ENCODE results near the gene ZNF692.
"Not testable (repeated sequence)": the region's sequence is repeated elsewhere in the genome, so short reads cannot be mapped to it uniquely, and the experiment has no call there.

The ZNF692 gene

DNA sequence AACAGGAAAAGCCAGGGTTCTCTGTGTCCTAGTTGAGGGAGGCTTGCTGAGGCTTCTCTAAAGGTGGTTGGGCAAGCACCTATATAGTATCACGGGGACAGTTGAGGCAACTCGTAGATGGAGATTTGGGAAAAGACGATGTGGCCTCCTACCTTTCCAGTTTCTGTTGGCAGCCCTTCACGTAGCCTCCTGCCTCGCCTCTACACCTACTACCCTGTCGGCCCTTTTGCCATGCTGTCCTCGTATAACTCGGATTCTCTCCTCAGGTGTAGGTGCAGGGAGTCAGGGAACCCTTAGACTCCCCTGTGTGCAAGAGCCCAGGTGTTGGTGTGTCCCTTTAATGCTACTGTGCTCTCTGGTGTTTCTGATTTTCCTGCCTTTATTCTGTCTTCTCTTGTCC lies 10.3 kb downstream of the ZNF692 start:
- FAIRE-seq: no peak

DNA sequence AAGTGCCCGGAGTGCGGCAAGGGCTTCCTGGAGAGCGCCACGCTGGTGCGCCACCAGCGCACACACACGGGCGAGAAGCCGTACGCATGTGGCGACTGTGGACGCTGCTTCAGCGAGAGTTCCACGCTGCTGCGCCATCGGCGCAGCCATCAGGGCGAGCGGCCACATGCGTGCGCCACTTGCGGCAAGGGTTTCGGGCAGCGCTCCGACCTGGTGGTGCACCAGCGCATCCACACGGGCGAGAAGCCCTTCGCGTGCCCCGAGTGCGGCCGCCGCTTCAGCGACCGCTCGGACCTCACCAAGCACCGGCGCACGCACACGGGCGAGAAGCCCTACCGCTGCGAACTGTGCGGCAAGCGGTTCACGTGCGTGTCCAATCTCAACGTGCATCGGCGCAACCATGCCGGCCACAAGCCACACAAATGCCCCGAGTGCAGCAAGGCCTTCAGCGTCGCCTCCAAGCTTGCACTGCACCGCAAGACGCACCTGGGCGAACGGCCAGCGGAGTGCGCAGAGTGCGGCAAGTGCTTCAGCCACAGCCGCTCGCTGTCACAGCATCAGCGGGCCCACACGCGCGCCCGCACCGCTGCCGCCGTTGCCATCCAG lies 10.8 kb downstream of the ZNF692 start:
- no peak for FAIRE-seq

DNA sequence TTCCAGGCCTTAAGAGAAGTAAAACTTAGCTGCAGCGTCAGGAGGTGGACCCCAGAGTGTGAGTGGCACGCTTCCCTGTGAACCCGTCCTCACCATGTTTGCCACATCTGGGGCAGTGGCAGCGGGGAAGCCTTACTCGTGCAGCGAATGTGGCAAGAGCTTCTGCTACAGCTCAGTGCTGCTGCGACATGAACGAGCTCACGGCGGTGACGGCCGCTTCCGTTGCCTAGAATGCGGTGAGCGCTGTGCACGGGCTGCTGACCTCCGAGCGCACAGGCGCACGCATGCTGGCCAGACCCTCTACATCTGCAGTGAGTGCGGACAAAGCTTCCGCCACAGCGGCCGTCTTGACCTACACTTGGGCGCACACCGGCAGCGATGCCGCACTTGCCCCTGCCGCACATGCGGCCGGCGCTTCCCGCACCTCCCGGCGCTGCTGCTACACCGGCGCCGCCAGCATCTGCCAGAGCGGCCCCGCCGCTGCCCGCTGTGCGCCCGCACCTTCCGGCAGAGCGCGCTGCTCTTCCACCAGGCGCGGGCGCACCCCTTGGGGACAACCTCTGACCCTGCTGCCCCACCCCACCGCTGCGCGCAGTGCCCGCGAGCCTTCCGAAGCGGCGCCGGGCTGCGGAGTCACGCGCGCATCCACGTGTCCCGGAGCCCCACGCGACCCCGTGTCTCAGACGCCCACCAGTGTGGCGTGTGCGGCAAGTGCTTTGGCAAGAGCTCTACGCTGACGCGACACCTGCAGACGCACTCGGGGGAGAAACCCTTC lies 11.5 kb downstream of the ZNF692 start:
- FAIRE-seq: no peak

DNA sequence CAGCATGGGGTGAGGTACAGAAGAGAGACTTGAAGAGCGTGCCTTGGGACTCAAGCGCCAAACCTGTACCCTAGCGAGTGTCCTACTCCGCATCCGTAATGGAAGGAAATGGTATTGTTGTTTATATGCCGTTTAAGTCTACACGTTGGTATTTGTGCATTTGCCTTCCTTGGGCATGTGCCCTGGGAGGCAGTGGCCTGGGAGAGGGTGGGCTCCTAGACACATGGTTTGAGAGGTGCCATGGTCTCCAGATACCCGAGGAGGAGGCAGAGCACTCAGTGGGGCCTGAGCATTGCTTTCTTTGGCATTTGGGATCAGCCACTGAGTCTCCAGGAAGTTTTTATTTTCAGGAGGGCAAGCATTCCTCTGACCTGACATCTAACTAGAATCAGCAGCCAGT lies 14.4 kb downstream of the ZNF692 start:
- FAIRE-seq: no peak

DNA sequence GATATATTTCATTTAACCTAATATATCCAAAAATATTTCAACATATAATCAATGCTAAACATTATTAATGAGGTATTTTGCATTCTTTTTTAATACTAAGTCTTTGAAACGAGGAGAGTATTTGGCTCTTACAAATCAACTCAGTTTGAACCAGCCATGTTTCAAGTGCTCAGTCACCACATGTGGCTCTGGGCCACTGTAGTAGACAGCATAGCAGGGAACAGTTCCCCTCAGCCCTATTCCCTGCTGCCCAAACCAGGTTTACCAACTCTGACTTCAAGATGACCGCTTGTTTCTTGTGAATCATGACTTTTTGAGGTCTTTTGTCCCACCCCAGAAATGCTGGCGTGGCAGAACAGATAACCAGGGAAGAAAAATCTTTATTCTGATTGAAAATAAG lies 15.2 kb downstream of the ZNF692 start:
- FAIRE-seq: no peak

DNA sequence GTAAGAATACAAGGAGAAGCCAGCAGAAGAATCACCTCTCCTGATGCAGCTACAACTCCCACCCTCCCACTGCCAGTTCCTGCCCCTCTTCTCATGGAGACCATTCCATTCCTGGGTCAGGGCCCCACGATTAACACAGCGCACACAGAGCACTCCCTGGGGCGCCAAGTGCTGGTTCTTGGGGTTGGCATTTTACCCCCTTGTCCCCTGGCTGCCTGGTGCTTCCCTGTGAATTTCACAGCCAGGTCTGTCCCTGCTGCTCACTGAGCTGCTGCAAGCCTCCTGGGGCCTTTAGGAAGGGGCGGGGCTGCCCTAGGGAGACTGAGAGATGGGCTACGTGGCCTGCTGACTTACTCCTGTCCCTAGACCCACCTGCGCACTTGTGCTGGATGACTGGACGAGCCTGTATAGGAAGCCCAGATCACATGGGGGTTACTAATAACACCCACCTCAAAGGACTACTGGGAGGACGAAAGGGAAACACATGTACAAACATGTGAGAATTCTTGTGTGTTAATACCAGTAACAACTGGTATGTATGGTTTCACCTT lies 16.0 kb downstream of the ZNF692 start:
- FAIRE-seq: no peak

DNA sequence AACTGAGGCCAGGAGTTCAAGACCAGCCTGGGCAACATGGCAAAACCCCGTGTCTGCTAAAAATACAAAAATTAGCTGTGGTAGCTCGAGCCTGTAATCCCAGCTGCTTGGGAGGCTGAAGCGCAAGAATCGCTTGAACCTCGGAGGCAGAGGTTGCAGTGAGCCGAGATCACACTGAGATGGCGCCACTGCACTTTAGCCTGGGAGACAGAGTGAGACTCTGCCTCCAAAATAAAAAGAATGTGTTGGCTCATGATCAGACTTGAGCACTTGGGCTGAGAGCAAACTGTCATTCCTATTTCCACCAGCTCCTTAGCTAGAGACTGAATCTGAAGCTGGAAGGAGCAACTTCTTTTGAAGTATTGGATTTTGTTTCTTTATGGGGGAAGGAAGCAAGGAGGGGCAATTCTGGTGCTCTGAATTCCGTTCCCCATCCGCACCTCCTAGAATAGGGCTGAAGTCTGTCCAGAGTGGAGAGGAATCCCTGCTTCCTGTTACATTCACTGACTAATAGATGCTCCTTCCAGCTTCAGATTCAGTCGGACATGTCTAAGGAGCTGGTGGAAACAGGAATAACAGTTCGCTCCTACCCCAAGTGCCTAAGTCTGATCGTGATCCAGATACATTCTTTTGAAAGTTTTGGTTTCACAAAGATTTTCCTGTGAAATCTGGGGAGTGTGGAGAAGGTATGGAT lies 17.0 kb downstream of the ZNF692 start:
- FAIRE-seq: no peak

DNA sequence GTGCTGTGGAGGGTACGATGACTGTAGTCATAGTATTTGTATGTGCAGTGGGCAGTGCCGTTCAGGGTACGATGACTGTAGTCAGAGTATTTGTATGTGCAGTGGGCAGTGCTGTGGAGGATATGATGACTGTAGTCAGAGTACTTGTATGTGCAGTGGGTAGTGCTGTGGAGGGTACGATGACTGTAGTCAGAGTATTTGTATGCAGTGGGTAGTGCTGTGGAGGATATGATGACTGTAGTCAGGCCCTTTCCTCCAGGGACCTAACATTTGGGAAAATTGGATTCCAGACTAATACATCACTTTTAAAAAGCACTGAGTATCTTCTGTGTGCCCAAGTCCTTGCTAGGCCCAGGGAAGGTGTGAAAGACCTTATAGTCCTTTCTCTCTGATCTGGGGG lies 17.9 kb downstream of the ZNF692 start:
- no peak for FAIRE-seq

DNA sequence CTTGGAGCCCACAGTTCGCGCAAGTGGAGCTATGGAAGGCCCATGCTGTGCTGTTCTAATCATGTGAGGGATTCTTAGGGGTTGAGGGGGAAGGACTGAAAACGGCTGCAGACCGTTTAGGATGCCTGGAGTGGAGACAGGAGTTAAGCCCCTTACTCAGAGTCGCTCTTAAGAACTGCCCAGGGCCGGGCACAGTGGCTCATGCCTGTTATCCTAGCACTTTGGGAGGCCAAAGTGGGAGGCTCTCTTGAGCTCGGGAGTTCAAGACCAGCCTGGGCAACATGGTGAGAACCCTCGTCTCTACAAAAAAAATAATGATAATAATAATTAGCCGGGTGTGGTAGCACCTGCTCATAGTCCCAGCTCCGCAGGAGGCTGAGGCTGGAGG lies 19.7 kb downstream of the ZNF692 start:
- no peak for FAIRE-seq

DNA sequence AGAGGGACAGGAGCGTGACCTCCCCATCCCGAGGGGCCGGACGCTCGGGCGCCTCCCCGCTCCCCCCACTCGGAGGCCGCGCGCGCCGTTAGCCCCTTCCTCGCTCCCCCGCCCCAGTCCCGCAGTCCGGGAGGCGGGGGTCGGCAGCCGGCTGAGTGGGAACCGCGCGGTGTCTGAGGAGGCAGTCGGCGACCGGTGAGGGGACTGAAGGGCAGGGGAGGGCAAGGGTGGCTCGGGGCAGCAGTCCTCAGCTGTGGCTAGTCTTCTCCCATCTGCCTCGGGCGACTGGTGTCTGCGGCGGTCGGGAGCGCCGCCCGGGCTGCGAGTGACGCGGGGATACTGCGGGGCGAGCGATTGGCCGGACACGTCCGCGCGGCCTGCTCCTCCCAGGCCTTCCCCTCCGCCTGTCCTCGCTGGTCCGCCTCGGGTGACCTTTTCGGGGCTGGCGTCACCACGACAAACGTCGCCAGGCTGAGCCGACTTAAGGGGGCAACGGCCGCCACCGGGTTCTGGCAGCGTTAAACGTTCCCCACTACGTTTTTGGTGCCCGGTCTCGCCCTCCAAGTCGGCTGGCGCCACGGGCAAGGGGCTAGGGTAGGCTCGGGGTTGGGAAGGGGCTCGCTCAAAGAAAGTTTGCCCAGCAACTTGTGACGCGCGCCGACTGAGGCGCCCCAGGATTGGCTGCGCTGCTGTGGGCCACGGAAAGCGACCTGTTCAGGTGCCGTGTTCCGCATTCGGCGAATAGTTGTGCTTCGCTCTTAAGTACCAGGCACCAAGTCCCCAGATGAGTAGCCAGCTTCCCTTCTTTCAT lies 20.3 kb downstream of the ZNF692 start:
- FAIRE-seq: no peak

DNA sequence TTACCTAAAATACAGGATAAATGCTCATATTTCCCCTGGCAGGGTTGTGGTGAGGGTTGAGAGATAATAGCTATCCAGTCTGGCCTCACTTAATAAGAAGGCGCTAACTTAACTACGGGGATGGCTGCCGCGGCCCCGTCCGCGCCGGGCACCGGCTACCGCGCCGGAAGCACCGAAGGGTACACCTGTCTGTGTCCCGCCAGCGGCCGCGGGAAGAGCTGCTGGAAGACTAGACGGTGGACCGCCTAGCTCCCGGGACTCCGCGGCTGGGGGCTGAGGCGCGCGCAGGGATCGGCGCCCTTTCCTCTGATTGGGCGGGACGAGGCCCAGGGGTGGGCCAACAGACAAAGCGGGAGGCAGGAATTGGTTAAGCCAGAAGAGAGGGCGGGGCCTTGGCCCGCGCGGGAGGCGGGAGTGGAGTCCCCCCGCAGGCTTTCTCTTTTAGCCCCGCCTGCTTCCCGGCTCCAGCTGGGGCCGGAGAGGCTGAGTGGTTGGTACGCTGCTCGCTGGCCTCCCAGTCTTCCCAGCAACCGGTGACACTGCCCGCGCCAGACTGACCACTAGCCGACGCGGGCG lies 21.0 kb downstream of the ZNF692 start, which contains the start of gene ZNF672:
TSS of gene ZNF672 (plus strand) at position 444 of the 576 bp plus-strand sequence. CDS start 9,051 bp downstream, outside the sequence.
- FAIRE-seq: peak; percentile 96

DNA sequence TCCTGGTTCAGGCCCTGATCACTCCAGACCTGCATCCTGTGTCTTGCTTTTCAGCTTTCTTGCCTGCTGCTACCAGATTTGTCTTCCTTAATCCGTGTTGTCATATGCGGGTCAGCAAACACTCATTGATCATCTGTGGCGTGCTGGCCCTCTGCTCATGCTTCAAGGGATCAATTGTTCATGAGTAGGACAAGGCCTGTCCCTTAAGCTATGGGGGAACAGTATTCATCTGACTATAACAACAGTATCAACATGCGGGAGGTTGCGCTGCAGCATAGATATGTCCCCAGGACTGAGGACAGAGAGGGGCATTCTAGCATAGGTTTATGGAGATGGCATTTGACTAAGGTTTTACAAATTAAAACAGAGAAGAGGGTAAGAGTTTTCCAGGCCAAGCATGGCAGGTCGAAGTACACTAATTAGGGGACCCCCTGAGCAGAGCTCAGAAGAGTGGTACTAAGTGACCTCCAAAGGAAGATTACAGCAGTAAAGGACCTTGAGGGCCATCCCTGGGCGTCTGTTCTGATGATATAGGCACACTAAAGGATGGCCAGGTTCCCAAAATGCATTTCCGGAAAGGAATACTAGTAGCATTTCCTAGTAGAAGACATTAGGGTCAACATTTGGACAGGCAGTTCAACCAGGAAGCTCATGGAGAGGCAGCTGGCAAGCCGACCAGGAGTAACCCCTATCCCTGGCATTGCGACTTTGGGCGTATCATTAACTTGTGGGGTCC lies 21.7 kb downstream of the ZNF692 start:
- no peak for FAIRE-seq

DNA sequence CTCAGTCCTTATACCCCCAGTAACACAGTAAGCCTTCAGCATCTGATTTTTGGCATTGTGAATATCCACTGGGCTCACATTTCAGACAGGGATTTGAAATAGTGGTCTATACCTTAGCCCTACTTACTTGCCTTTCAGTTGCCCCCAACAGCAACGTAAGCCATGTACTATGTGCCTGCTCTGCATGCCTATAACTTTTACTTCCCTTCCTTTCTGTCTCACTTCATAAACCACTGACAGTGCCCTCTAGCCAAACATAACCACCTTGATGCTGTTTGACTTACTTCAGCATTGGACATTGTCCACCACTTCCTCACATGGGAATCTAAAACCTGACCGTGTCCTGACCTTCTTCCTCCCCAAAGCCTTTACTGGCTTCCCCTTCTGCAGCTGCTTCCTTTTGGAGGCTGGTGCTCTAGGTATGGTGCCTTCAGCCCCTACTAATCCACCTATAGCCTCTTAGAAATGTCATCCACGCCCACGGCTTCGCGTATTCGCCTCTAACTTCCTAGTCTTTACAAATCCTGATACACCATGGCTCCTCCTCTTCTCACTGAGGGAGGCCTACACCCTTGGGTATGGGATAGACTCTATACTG lies 24.4 kb downstream of the ZNF692 start:
- no peak for FAIRE-seq

DNA sequence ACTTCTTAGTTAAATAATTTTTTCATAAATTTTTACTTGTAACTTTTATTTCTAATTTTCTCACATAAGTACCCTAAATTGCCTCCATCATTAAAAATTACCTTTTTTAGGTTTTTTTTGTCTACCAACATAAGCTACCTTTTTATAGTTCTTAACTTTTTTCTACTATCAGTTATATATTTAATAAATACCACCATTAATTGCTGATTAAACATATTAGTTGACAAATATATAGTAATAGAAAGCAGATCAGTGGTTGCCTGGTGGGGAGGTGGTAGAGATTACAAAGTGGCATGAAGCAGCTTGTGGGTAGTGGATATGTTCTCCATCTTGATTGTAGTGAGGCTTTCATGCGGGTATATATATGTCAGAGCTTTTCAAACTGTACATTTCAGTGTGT lies 27.0 kb downstream of the ZNF692 start:
- FAIRE-seq: peak; percentile 53

DNA sequence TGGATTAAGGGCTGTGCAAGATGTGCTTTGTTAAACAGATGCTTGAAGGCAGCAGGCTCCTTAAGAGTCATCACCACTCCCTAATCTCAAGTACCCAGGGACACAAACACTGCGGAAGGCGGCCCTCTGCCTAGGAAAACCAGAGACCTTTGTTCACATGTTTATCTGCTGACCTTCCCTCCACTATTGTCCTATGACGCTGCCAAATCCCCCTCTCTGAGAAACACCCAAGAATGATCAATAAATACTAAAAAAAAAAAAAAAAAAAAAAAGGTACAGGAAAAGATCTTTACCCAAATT lies 28.2 kb downstream of the ZNF692 start:
- not testable (repeated sequence) for FAIRE-seq

DNA sequence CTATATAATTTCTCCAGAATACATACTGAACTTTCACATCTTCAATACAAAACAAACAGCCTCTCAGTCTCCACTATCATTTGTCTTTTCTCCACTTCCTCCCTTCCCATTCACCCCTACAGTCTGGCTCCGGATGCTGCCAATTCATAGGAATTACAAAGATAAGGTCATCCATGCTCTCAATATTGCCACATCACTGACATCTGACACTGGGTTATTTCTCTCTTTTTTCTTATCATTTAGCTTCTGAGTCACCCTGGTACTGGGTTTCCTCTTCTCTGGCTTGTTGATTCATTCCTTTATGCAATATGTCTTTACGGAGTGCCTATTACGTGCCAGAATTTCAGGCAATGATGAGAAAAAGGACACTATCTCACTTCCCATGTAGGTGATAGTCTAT lies 30.0 kb downstream of the ZNF692 start:
- FAIRE-seq: no peak

DNA sequence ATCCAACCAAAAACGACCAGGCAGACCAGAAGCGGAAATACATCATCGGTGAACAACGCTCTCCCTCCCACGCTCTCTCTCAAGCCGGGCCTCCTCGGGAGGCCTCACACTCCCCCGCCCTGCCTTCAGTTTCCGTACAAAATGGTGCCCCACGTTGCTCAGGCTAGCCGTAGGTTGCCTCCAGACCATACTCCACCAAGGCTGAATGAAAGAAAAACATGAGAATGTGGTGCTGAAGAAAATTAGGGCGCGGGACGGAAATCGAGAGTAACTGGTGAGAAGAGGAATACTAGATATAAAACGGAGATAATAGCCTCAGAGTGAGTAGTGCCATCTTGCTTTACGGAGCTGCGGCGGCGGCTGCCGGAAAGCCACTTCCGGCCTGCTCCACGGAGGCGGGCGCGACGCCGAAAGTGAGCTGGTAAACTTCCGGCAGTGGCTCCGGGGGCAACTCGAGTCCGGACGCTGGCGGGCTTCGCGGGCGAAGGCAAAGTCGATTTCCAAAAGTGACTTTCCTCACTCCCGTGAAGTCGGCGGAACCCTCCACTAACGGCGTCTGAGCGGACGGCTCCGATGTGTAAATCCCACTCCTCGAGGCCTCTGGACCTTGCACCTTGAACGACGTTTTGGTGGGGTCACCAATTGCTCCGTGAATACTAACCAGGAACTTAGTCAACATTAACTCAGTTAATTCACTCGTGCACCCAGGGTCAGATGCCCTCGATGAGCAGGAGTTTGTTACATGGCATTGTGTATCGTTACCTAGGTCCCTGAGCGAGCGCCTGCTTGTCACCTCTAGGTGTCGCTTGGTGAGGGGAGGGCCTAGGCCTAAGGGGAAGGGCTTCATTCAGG lies 32.8 kb downstream of the ZNF692 start, which contains the start of gene SH3BP5L:
TSS of gene SH3BP5L (minus strand) at position 7 of the 852 bp plus-strand sequence. CDS start 980 bp downstream, outside the sequence.
- FAIRE-seq: peak; percentile 55

DNA sequence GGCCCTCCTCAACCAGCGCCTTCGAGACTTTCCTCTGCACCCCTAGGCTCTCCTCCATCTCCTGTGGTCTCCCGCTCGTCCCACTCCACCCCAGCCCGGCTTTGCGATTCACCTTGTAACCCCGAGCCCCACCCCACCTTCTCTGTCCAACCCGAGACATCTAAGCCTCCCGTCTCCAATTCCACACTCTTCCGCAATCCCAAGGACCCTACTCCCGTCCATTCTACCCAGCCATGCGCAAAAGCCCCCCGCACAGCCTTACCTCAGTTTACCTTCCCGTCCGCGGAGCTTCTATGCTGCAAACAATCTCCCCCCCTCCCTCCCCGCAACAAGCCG lies 33.3 kb downstream of the ZNF692 start:
- no peak for FAIRE-seq

DNA sequence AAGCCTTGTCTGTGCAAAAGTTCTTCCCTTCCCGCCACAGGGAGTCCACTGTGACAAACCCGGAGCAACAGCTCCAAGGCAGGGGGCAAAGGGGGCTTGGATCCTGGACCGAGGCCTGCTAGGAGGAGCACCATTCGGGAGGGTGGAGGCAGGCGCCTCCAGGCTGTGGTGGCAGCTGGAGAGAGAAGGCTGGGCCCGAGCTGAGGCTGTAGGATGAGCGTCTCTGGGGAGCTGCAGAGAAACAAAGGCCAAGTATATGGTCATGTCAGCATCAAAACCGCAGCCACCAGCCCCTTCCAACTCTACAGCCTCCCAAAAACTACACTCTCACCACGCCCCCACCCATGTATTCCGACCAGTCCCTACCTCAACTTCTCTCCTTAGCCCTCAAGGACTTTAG lies 33.7 kb downstream of the ZNF692 start:
- no peak for FAIRE-seq

DNA sequence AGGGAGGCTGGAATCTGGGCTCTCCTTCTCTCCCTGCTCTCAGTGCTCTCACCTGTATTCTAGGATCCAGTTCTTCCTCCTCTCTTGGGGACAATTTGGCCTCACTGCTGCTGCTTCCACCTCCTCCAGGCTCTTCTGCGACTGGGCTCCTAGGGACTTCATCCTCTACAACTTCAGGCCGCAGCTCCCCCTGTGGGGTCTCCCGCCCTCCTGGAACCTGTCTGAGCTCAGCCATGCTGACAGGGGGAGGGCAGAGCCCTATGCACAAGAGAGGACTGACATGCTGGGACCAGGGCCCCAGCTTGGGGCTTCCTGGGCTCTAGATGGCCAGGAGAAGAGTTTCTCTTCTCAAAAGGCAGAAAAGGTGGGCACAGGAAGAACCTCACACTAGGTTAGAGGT lies 34.2 kb downstream of the ZNF692 start:
- no peak for FAIRE-seq

DNA sequence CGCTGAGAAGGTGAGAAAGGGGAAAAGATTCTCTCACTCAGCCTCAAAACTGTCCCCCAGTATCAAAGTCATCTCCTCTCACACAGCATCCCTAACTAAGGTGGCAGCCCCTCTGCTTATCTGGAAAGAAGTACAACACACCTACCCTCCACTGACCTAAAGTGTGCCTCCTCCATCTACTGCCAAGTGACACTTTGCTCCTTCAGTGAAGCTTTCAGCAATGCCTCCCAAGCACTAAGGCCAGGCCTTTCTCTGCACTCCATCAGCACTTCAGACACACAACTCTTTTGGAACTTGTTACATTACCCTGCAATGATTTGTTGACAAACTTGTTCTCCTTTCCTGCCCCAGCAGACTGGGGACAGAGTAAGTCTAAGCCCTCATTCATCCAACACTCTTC lies 34.6 kb downstream of the ZNF692 start:
- no peak for FAIRE-seq

Data from TTC549 (cell line).